IMR-90 (cell line): Measurements from ENCODE around the gene FARP1.

Source experiments
- BHLHE40 ChIP-seq: fragments of 150-350 bp; IDR thresholded peaks from 2 replicates; pipeline ENCODE4 v1.6.1; 2016; ENCODE audit warnings: mild to moderate bottlenecking, low read depth, low read length
- CHD1 ChIP-seq: IDR thresholded peaks from 2 replicates; pipeline ENCODE4 v1.6.1; 2012; ENCODE audit warnings: low read depth, low read length, improper control_type of control experiment
- FOS ChIP-seq: fragments of 150-350 bp; IDR thresholded peaks from 2 replicates; pipeline ENCODE4 v1.6.1; 2016; ENCODE audit warnings: low read depth, low read length
- NFE2L2 ChIP-seq: fragments of 150-350 bp; IDR thresholded peaks from 2 replicates; pipeline ENCODE4 v1.6.1; 2016; ENCODE audit warnings: low read depth, mild to moderate bottlenecking, low read length
- POLR2A ChIP-seq: IDR thresholded peaks from 2 replicates; pipeline ENCODE4 v1.6.1; 2012; ENCODE audit warnings: mild to moderate bottlenecking, low read depth, low read length
- RAD21 ChIP-seq: IDR thresholded peaks from 2 replicates; pipeline ENCODE4 v1.6.1; 2012; ENCODE audit warnings: low read length, improper control_type of control experiment
- RCOR1 ChIP-seq: IDR thresholded peaks from 2 replicates; pipeline ENCODE4 v1.6.1; 2012; ENCODE audit warnings: mild to moderate bottlenecking, low read length, improper control_type of control experiment; ENCODE audit not compliant: insufficient replicate concordance
- SMC3 ChIP-seq: fragments of 150-350 bp; IDR thresholded peaks from 2 replicates; pipeline ENCODE4 v1.6.1; 2016; ENCODE audit warnings: low read depth, mild to moderate bottlenecking, antibody characterized with exemption, low read length, moderate library complexity
- USF2 ChIP-seq: fragments of 150-350 bp; IDR thresholded peaks from 2 replicates; pipeline ENCODE4 v1.6.1; 2017; ENCODE audit warnings: mild to moderate bottlenecking, antibody characterized with exemption, low read length, low read depth
- TF ChIP-seq, protein P1 (sequence below): conservative IDR thresholded peaks from 2 replicates; pipeline ENCODE4 v1.5.1; 2012; ENCODE audit warnings: mild to moderate bottlenecking, low read depth, low read length, improper control_type of control experiment

- TF ChIP-seq, protein P1, sequence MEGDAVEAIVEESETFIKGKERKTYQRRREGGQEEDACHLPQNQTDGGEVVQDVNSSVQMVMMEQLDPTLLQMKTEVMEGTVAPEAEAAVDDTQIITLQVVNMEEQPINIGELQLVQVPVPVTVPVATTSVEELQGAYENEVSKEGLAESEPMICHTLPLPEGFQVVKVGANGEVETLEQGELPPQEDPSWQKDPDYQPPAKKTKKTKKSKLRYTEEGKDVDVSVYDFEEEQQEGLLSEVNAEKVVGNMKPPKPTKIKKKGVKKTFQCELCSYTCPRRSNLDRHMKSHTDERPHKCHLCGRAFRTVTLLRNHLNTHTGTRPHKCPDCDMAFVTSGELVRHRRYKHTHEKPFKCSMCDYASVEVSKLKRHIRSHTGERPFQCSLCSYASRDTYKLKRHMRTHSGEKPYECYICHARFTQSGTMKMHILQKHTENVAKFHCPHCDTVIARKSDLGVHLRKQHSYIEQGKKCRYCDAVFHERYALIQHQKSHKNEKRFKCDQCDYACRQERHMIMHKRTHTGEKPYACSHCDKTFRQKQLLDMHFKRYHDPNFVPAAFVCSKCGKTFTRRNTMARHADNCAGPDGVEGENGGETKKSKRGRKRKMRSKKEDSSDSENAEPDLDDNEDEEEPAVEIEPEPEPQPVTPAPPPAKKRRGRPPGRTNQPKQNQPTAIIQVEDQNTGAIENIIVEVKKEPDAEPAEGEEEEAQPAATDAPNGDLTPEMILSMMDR, result no peak
- TF ChIP-seq POLR2A (no peak), USF2 (no peak), SMC3 (no peak), NFE2L2 (no peak), RAD21 (no peak), CHD1 (no peak), RCOR1 (no peak), FOS (no peak), BHLHE40 (no peak)
Measured at GRCh38 chr13:98111168-98112098, 31.5 kb upstream of the FARP1 start.
